H9 (cell line): ENCODE results near the gene VPS45. TPM values are rescaled to one million over a fixed set of nuclear protein-coding genes. Genes with fewer than 3 reads are reported as not detected.
A peak's percentile ranks its signal among the peaks of the same experiment; 100 is the strongest.

Source experiments
- DNase-seq: peaks from one replicate; pipeline ENCODE4 v3.0.0-alpha.2; 2017
- H2AFZ ChIP-seq: one replicate; pipeline ENCODE4 v1.6.1; 2013; ENCODE audit warnings: mild to moderate bottlenecking, low read length, control low read depth, moderate library complexity
- H2AK5ac ChIP-seq: 2 replicates; pipeline ENCODE4 v1.6.1; 2013; ENCODE audit warnings: low read length, control low read depth, mixed read lengths; ENCODE audit not compliant: insufficient read length
- H2BK120ac ChIP-seq: one replicate; pipeline ENCODE4 v1.6.1; 2013; ENCODE audit warnings: low read depth, mild to moderate bottlenecking, low read length, control low read depth, inconsistent platforms; ENCODE audit not compliant: poor library complexity, severe bottlenecking
- H2BK12ac ChIP-seq: 2 replicates; pipeline ENCODE4 v1.6.1; 2013; ENCODE audit warnings: low read length, control low read depth, mixed read lengths, low read depth; ENCODE audit not compliant: insufficient read length
- H2BK15ac ChIP-seq: 2 replicates; pipeline ENCODE4 v1.6.1; 2013; ENCODE audit warnings: low read depth, low read length, control low read depth
- H2BK20ac ChIP-seq: one replicate; pipeline ENCODE4 v1.6.1; 2013; ENCODE audit warnings: low read depth, mild to moderate bottlenecking, low read length, control low read depth, inconsistent platforms; ENCODE audit not compliant: poor library complexity, severe bottlenecking
- H2BK5ac ChIP-seq: 2 replicates; pipeline ENCODE4 v1.6.1; 2013; ENCODE audit warnings: low read length, control low read depth, mixed read lengths; ENCODE audit not compliant: insufficient read length
- H3K14ac ChIP-seq: 2 replicates; pipeline ENCODE4 v1.6.1; 2013; ENCODE audit warnings: low read length, control low read depth; ENCODE audit not compliant: insufficient read depth
- H3K18ac ChIP-seq: 2 replicates; pipeline ENCODE4 v1.6.1; 2013; ENCODE audit warnings: low read depth, mild to moderate bottlenecking, mixed read lengths, low read length, control low read depth; ENCODE audit not compliant: insufficient read length
- H3K23ac ChIP-seq: 2 replicates; pipeline ENCODE4 v1.6.1; 2013; ENCODE audit warnings: low read length, control low read depth, mixed read lengths, low read depth; ENCODE audit not compliant: insufficient read length
- H3K23me2 ChIP-seq: 2 replicates; pipeline ENCODE4 v1.6.1; 2013; ENCODE audit warnings: low read depth, mild to moderate bottlenecking, mixed read lengths, low read length, control low read depth; ENCODE audit not compliant: insufficient read length, poor library complexity, severe bottlenecking
- H3K27ac ChIP-seq: 2 replicates; pipeline ENCODE4 v1.5.1; 2013; ENCODE audit warnings: low read length, control low read depth, mixed read lengths, low read depth; ENCODE audit not compliant: insufficient read length
- H3K27me3 ChIP-seq: 2 replicates; pipeline ENCODE4 v1.6.1; 2013; ENCODE audit warnings: low read length, control low read depth, inconsistent platforms; ENCODE audit not compliant: insufficient read depth
- H3K4ac ChIP-seq: 2 replicates; pipeline ENCODE4 v1.6.1; 2013; ENCODE audit warnings: low read depth, mild to moderate bottlenecking, control low read depth, inconsistent platforms, low read length, moderate library complexity
- H3K4me1 ChIP-seq: 2 replicates; pipeline ENCODE4 v1.6.1; 2013; ENCODE audit warnings: low read length, control low read depth, inconsistent platforms; ENCODE audit not compliant: insufficient read depth
- H3K4me2 ChIP-seq: 2 replicates; pipeline ENCODE4 v1.6.1; 2013; ENCODE audit warnings: low read length, control low read depth, mixed read lengths; ENCODE audit not compliant: insufficient read length, insufficient read depth
- H3K56ac ChIP-seq: 2 replicates; pipeline ENCODE4 v1.6.1; 2013; ENCODE audit warnings: low read depth, mild to moderate bottlenecking, mixed read lengths, low read length, control low read depth; ENCODE audit not compliant: insufficient read length
- H3K79me1 ChIP-seq: 2 replicates; pipeline ENCODE4 v1.6.1; 2013; ENCODE audit warnings: low read depth, mild to moderate bottlenecking, moderate library complexity, low read length, control low read depth, inconsistent platforms; ENCODE audit not compliant: insufficient read depth, poor library complexity, severe bottlenecking
- H3K79me2 ChIP-seq: 2 replicates; pipeline ENCODE4 v1.6.1; 2013; ENCODE audit warnings: low read length, control low read depth, inconsistent platforms; ENCODE audit not compliant: insufficient read depth
- H3K9ac ChIP-seq: 2 replicates; pipeline ENCODE4 v1.6.1; 2013; ENCODE audit warnings: low read length, control low read depth, mixed read lengths; ENCODE audit not compliant: insufficient read length; ENCODE audit errors: extremely low read depth
- H3K9me3 ChIP-seq: one replicate; pipeline ENCODE4 v1.6.1; 2013; ENCODE audit warnings: low read depth, low read length, inconsistent platforms; ENCODE audit not compliant: control insufficient read depth
- H3T11ph ChIP-seq: one replicate; pipeline ENCODE4 v1.6.1; 2013; ENCODE audit warnings: mild to moderate bottlenecking, low read length, control low read depth, inconsistent platforms
- H4K20me1 ChIP-seq: one replicate; pipeline ENCODE4 v1.6.1; 2013; ENCODE audit not compliant: control insufficient read depth, insufficient read length, insufficient read depth
- H4K5ac ChIP-seq: 2 replicates; pipeline ENCODE4 v1.6.1; 2013; ENCODE audit warnings: low read depth, mild to moderate bottlenecking, mixed read lengths, low read length, control low read depth; ENCODE audit not compliant: insufficient read length
- H4K8ac ChIP-seq: replicated peaks from 2 replicates; pipeline ENCODE4 v1.6.1; 2013; ENCODE audit warnings: low read length, control low read depth, mixed read lengths, low read depth; ENCODE audit not compliant: insufficient read length
- H4K91ac ChIP-seq: 2 replicates; pipeline ENCODE4 v1.6.1; 2013; ENCODE audit warnings: low read depth, mild to moderate bottlenecking, moderate library complexity, mixed read lengths, low read length, control low read depth; ENCODE audit not compliant: insufficient read length
- H3K27ac Mint-ChIP-seq, 3 experiments: 2 replicates in 2 of 3; 3 replicates in 1 of 3; pipeline ENCODE4 v1.8.0; 2020 to 2021; ENCODE audit warnings: mixed read lengths in 3 of 3, mild to moderate bottlenecking in 1 of 3, moderate library complexity in 1 of 3
- H3K27me3 Mint-ChIP-seq: 2 replicates; pipeline ENCODE4 v1.8.0; 2021; ENCODE audit warnings: low read depth, mild to moderate bottlenecking, moderate library complexity, mixed read lengths
- H3K36me3 Mint-ChIP-seq, 3 experiments: 2 replicates in 2 of 3; 3 replicates in 1 of 3; pipeline ENCODE4 v1.8.0; 2020 to 2021; ENCODE audit warnings: low read depth in 3 of 3, mixed read lengths in 3 of 3; ENCODE audit not compliant: insufficient read depth in 1 of 3
- H3K4me1 Mint-ChIP-seq, 2 experiments: 2 replicates each; pipeline ENCODE4 v1.8.0; 2020; ENCODE audit warnings: mixed read lengths in 2 of 2
- H3K4me3 Mint-ChIP-seq, 2 experiments: 2 replicates in 1 of 2; 3 replicates in 1 of 2; pipeline ENCODE4 v1.8.0; 2020 to 2021; ENCODE audit warnings: mild to moderate bottlenecking in 2 of 2, mixed read lengths in 2 of 2, moderate library complexity in 1 of 2
- H3K9me3 Mint-ChIP-seq, 2 experiments: 2 replicates in 1 of 2; 3 replicates in 1 of 2; pipeline ENCODE4 v1.8.0; 2020; ENCODE audit warnings: mild to moderate bottlenecking in 2 of 2, mixed read lengths in 2 of 2, moderate library complexity in 1 of 2
- CTCF ChIP-seq: fragments of 200-600 bp; sonication (generic); conservative IDR thresholded peaks from 3 replicates; pipeline ENCODE4 v1.8.0; 2021; ENCODE audit warnings: antibody characterized with exemption, mild to moderate bottlenecking
- WGBS: extraction: QIAGEN DNeasy Blood & Tissue Kit; methylation state at CpG from one replicate; pipeline ENCODE4 v1.1.7; 2013; ENCODE audit warnings: missing lambda C conversion rate, low lambda C conversion rate, mixed read lengths; ENCODE audit not compliant: insufficient read length; ENCODE audit errors: extremely low coverage; 5-methylcytosine and 5-hydroxymethylcytosine counted together
- total RNA-seq: library from RNA; stranded (reverse); gene quantifications from 2 replicates; pipeline ENCODE4 v1.2.1, GENCODE V29; 2021

The VPS45 gene
- total RNA-seq, 1 experiment from 2014 or later: 31.8 TPM

DNA sequence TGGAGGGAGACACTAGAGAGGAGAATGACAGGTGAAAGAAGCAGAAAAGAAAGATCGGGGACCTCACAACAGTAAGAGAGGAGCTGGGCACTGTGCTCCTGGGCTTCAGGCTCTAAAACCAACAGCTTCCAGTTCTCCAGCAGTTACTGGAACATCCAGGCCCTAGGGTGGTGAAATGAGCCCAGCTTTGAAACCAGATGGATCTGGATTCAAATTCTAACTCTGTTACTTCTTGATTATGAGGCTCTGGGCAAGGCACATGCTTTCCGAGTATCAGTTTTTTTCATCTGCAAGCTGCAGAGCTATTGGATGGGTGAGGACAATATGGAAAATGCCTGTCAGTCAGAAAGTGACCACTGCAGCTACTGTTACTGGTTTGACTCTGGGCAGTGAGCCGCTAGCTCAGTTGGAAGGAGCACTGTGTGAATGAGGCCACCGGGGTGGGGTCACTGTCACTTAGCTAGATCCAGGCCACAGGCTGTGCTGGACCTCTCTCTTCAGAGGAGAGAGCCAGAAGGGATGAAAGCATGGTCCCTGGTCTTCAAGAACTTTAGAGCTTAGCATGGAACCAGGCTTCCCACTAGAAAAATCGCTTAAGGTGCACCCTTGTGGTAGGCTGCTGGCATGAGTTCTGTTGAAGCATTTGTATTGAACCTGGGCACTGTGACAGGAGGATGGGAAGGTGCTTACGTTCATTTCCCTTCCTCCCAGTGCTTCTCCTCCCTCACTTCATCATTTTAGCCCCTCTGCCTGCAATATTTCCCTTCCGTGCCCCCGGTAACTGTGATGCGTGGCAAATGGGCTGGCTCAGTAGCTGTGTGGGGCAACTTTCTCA, 94.4 kb downstream of the VPS45 start:
- Histone ChIP-seq H2AK5ac (no peak overlapping the region), H4K91ac (peak overlapping the region; percentile 16), H3T11ph (peak overlapping the region; percentile 74), H4K8ac (no peak overlapping the region), H2BK12ac (peak overlapping the region; percentile 35), H3K18ac (peak overlapping the region; percentile 93), H3K79me1 (no peaks in the 10 kb centered on the region), H3K14ac (peak overlapping the region; percentile 91; the same call in 1 of the 2 replicates), H3K4me1 (peaks cover 16% of the 10 kb centered on the region), H2AFZ (no peak overlapping the region), H3K9ac (peak overlapping the region; percentile 59), H3K4ac (peak overlapping the region; percentile 12), H2BK5ac (no peak overlapping the region), H2BK15ac (0 out of 2 replicates have a peak overlapping the region, but pooled peaks have one; percentile 7), H3K23ac (no peak overlapping the region), H3K23me2 (peaks cover 7% of the 10 kb centered on the region), H3K9me3 (no peaks in the 10 kb centered on the region), H4K5ac (peak overlapping the region; percentile 20), H3K56ac (no peak overlapping the region), H4K20me1 (no peaks in the 10 kb centered on the region), H3K27me3 (no peaks in the 10 kb centered on the region), H2BK20ac (no peak overlapping the region), H2BK120ac (peak overlapping the region; percentile 42), H3K79me2 (no peaks in the 10 kb centered on the region), H3K4me2 (peak overlapping the region; percentile 31), H3K27ac (peak overlapping the region; percentile 92)
- H3K27me3 Mint-ChIP-seq: no peaks in the 10 kb centered on the region; the same call in 1 of the 2 replicates
- peak overlapping the region; percentile 96 to 100 (median 99) for H3K27ac Mint-ChIP-seq
- DNase-seq: no peak
- peak; percentile 30; the same call in 2 of the 3 replicates for TF ChIP-seq CTCF
- no peaks in the 10 kb centered on the region; a peak in 1 of 5 replicates for H3K9me3 Mint-ChIP-seq
- WGBS: no CpG with 5 or more reads among the region's 9 CpGs
- H3K36me3 Mint-ChIP-seq: peaks cover 24 to 40% (median 31%) of the 10 kb centered on the region in 3 experiments
- H3K4me3 Mint-ChIP-seq: peak overlapping the region; percentile 53 to 77
- H3K4me1 Mint-ChIP-seq: peaks cover 45 to 46% of the 10 kb centered on the region in 2 experiments
